Hypothalamus (tissue), 51 donors: ENCODE results near the gene OR51E2.
A peak's percentile ranks its signal among the peaks of the same experiment; 100 is the strongest.
"Not testable (repeated sequence)": the region's sequence is repeated elsewhere in the genome, so short reads cannot be mapped to it uniquely, and the experiment has no call there.

Experiments
- DNase-seq, 51 donors: peaks; one replicate each; lab custom pipeline; 2025; lab: John Stamatoyannopoulos, UW

OR51E2 gene

GRCh38 chr11:4697585-4697984, at the start of gene OR51E2:
Gene OR51E2, minus strand, starts transcription at chr11:4697853. Its CDS starts 15,142 bp downstream, at chr11:4682711.
- DNase-seq: no peak

GRCh38 chr11:4740735-4741134, 43.1 kb upstream of the OR51E2 start:
- DNase-seq: no peak

- no peak for DNase-seq
These were observed 29.5 kb upstream of the OR51E2 start for GRCh38 chr11:4727171-4727570.

GRCh38 chr11:4722616-4723534, 25.2 kb upstream of the OR51E2 start:
- DNase-seq: not testable (repeated sequence)

- no peak for DNase-seq
These were observed 16.6 kb upstream of the OR51E2 start for GRCh38 chr11:4714300-4714699.

GRCh38 chr11:4713241-4713640, 15.6 kb upstream of the OR51E2 start:
- peak in 2 of 51 donors; percentile 14 for DNase-seq

GRCh38 chr11:4704790-4705334, 7.2 kb upstream of the OR51E2 start:
- no peak for DNase-seq

GRCh38 chr11:4704054-4704789, 6.6 kb upstream of the OR51E2 start, which contains the start of gene MMP26:
Gene MMP26, plus strand, starts transcription at chr11:4704784.
- DNase-seq: no peak

GRCh38 chr11:4700436-4700820, 2.8 kb upstream of the OR51E2 start:
- no peak for DNase-seq

- no peak for DNase-seq
These were observed 2.2 kb upstream of the OR51E2 start for GRCh38 chr11:4699697-4700435.

GRCh38 chr11:4695442-4695841, 2.2 kb downstream of the OR51E2 start:
- no peak for DNase-seq

- DNase-seq: no peak
These were observed 12.9 kb downstream of the OR51E2 start for GRCh38 chr11:4684631-4685285.

- no peak for DNase-seq
These were observed 14.8 kb downstream of the OR51E2 start for GRCh38 chr11:4682623-4683419.

- no peak for DNase-seq
These were observed 17.3 kb downstream of the OR51E2 start for GRCh38 chr11:4680341-4680740.

- DNase-seq: no peak
These were observed 19.7 kb downstream of the OR51E2 start for GRCh38 chr11:4677948-4678347.

GRCh38 chr11:4673781-4674180, 23.9 kb downstream of the OR51E2 start:
- no peak for DNase-seq

- no peak for DNase-seq
These were observed 25.2 kb downstream of the OR51E2 start for GRCh38 chr11:4672470-4672869.

GRCh38 chr11:4671741-4672140, 25.9 kb downstream of the OR51E2 start:
- DNase-seq: no peak

GRCh38 chr11:4665424-4665823, 32.2 kb downstream of the OR51E2 start:
- no peak for DNase-seq
